ENCODE data around the gene TRPM8. TPM values are rescaled to one million over a fixed set of nuclear protein-coding genes. Genes with fewer than 3 reads are reported as not detected.

TRPM8 gene
- total RNA-seq, 2 donors from 2014 or later = not detected

DNA sequence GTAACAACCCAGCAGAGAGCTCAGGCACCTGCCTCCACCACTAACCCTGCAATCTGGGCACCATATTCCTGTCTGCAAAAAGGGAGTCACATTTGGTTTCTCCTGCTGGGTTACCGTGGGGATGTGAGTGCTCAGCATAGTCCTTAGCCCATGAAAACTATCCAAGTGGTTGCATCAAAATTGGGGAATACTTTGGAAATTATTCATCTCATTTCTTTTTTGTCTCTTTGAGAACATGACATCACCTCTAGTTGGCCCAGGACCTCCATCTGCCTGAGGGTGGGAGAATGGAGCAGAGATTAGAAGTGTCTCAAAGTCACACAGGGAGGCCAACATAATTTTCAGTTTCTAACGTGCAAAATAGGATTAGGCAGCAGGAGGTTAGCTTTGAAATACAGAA, 114.0 kb downstream of the TRPM8 start:
- no peaks in the 10 kb centered on the region for H3K27me3 ChIP-seq (replicated peaks; ENCODE audit: insufficient read depth)

DNA sequence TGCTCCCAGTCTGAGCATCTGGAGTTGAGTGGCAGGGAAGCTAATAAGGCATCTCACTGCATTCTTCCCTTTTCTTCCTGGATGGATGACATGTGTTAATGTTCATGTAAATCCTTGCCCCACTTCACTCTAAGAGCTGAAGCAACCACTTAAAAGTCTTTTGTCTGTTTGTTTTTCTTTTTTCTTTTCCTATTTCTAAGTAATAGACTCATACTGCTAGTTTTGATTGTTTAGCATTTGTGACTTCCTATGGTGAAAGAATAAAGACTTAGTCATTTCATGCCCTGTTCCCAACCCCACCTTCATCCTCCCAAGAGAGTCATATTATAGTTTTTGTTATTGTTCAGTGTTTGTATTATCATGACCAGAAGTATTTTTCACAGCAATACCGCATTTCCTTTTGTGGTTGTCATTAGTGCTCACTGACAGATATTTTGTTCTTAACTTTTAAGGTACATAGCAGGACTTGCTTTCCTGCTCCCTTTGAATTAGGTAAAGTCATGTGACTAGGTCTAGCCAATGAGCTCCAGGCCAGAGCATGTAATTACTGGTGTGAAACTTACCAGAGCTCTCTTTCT, 115.2 kb downstream of the TRPM8 start:
- Histone ChIP-seq H3K4me3 (no peak overlapping the region), H3K27me3 (replicated peaks; ENCODE audit: insufficient read depth) (no peaks in the 10 kb centered on the region), H3K4me1 (ENCODE audit: control insufficient read depth in 1 of 2, low read depth in 2 of 2) (no peaks in the 10 kb centered on the region), H3K27ac (no peak overlapping the region), H3K9me3 (no peaks in the 10 kb centered on the region), H3K36me3 (no peaks in the 10 kb centered on the region)
- ATAC-seq (ENCODE audit: insufficient number of reproducible peaks, low FRiP score, low read depth) (no peak), DNase-seq (ENCODE audit: low spot score) (no peak)
- TF ChIP-seq CTCF (IDR thresholded peaks at IDR 0.05) = no peak

More for the DNA sequence above, 114.0 kb downstream of the TRPM8 start:
- ATAC-seq (ENCODE audit: insufficient number of reproducible peaks, low FRiP score, low read depth) (no peak), DNase-seq (ENCODE audit: low spot score) (no peak)
- Histone ChIP-seq H3K36me3 (no peaks in the 10 kb centered on the region), H3K4me3 (no peak overlapping the region), H3K27ac (no peak overlapping the region), H3K9me3 (no peaks in the 10 kb centered on the region), H3K4me1 (ENCODE audit: control insufficient read depth in 1 of 2, low read depth in 2 of 2) (no peaks in the 10 kb centered on the region)
- no peak for TF ChIP-seq CTCF (IDR thresholded peaks at IDR 0.05)

DNA sequence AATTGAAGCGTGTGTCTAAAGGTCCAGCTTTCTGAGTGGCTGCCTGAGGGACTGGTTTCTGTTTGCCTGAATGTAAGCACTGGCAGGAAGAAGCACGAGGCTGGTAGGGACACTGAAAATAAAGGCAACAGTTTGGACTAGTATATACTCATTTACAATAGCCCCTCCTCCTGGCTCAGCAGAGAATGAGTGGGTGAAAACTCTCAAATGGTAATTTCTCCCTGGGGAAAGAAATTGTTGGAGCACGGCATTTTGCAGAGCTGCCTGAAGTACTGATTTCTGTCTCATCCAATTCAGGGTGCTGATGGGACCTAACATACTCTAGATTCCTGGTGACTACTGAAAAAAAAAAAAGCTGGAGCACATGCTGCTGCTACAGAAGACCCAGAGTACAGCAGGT, 116.0 kb downstream of the TRPM8 start:
- Histone ChIP-seq H3K4me3 (no peak overlapping the region), H3K27me3 (replicated peaks; ENCODE audit: insufficient read depth) (no peaks in the 10 kb centered on the region), H3K9me3 (no peaks in the 10 kb centered on the region), H3K27ac (no peak overlapping the region), H3K4me1 (ENCODE audit: control insufficient read depth in 1 of 2, low read depth in 2 of 2) (no peaks in the 10 kb centered on the region), H3K36me3 (no peaks in the 10 kb centered on the region)
- DNase-seq (ENCODE audit: low spot score) (no peak), ATAC-seq (ENCODE audit: insufficient number of reproducible peaks, low FRiP score, low read depth) (no peak)
- no peak for TF ChIP-seq CTCF (IDR thresholded peaks at IDR 0.05)

DNA sequence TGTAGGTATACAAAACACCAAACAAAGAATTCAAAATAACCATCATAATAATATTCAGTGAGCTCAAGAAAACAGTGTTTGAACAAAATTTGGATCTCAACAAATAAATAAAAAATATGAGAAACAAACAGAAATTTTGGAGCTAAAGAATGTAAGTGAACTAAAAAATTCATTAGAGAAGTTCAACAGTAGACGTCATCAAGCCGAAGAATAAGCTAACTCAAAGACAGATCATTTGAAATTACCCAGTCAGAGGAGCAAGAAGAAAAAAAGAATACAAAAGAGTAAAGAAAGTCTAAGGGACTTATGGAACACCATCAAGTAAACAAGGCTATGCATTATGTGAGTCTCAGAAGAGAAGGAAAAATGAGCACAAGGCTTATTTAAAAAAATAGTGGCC, 116.7 kb downstream of the TRPM8 start:
- ATAC-seq (ENCODE audit: insufficient number of reproducible peaks, low FRiP score, low read depth) (no peak), DNase-seq (ENCODE audit: low spot score) (no peak)
- H3K9me3 ChIP-seq = no peaks in the 10 kb centered on the region
- H3K4me1 ChIP-seq (ENCODE audit: control insufficient read depth in 1 of 2, low read depth in 2 of 2) = no peaks in the 10 kb centered on the region
- H3K27ac ChIP-seq = no peak overlapping the region
- no peaks in the 10 kb centered on the region for H3K27me3 ChIP-seq (replicated peaks; ENCODE audit: insufficient read depth)
- H3K36me3 ChIP-seq = no peaks in the 10 kb centered on the region
- no peak for TF ChIP-seq CTCF (IDR thresholded peaks at IDR 0.05)
- H3K4me3 ChIP-seq = no peak overlapping the region

- TF ChIP-seq CTCF (IDR thresholded peaks at IDR 0.05) = no peak
- H3K4me3 ChIP-seq = no peak overlapping the region
- H3K27me3 ChIP-seq (replicated peaks; ENCODE audit: insufficient read depth) = no peaks in the 10 kb centered on the region
- ATAC-seq (ENCODE audit: insufficient number of reproducible peaks, low FRiP score, low read depth) (no peak), DNase-seq (ENCODE audit: low spot score) (no peak)
- H3K9me3 ChIP-seq = no peaks in the 10 kb centered on the region
- no peaks in the 10 kb centered on the region for H3K36me3 ChIP-seq
- no peak overlapping the region for H3K27ac ChIP-seq
- H3K4me1 ChIP-seq (ENCODE audit: control insufficient read depth in 1 of 2, low read depth in 2 of 2) = no peaks in the 10 kb centered on the region
Observed at GRCh38 chr2:234038076-234038802, 121.1 kb downstream of the TRPM8 start.

Data from thoracic aorta (tissue), 2 donors.